Cortex of kidney (tissue), 1 donor: Measurements from ENCODE around the gene CNTNAP2.
"Not testable (repeated sequence)": the region's sequence is repeated elsewhere in the genome, so short reads cannot be mapped to it uniquely, and the experiment has no call there.

Experiments used
- DNase-seq: peaks from one replicate; lab custom pipeline; 2025; lab: John Stamatoyannopoulos, UW

Gene CNTNAP2

GRCh38 chr7:148442933-148443332 is 2326.3 kb downstream of the CNTNAP2 start:
- no peak for DNase-seq

GRCh38 chr7:148445260-148446044 is 2328.9 kb downstream of the CNTNAP2 start:
- DNase-seq, result no peak

DNA sequence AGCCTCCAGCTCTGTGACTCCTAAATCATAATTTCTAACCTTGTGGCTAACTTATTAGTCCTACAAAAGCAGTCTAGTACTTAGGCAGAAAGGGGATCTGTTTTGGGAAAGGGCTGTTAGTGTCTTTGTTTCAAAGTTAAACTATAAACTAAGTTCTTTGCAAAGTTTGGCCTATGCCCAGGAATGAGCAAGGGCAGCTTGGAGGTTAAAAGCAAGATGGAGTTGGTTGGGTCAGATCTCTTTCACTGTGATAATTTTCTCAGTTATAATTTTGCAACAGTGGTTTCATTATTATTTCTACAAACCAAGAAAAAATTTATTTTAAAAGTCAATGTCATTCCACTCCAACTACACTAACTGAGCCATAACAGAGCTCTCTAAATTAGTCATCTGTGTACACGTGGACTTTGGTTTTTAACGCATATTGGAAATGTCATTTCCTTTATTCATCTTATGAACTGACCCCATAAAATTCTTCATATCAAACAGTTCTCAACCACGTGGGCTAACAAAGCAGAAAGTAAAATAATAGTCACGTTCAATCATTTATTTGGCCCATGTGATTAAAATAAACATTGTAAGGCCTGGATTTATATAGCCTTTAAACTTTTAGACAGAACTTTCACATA is 2330.7 kb downstream of the CNTNAP2 start:
- DNase-seq, result no peak

GRCh38 chr7:148451526-148451925 is 2334.9 kb downstream of the CNTNAP2 start:
- DNase-seq, result not testable (repeated sequence)

DNA sequence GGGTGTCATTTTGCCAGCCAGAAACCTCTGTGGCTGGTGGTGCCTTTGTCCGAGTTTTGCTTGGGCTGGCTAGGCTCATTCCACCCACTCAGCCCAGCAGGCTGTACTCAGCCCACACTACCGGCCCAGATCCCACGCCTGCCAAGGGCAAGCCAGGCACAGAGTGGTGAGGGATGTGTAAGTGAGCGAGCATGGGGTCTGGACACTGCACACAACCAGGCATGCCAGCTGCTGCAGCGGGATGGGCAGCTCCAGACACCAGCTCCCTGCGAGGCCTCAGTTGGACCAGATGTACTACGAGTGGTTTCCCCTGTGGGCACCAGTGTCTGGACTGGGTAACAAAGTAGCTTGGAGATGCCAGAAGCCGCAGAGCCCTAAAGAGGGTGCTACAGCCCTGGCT is 2339.8 kb downstream of the CNTNAP2 start:
- DNase-seq, result no peak

GRCh38 chr7:148457310-148457921 is 2340.8 kb downstream of the CNTNAP2 start:
- no peak for DNase-seq

- DNase-seq, result no peak
Measured at GRCh38 chr7:148458263-148458662, 2341.7 kb downstream of the CNTNAP2 start.

- DNase-seq, result no peak
Measured at GRCh38 chr7:148461392-148462179, 2345.0 kb downstream of the CNTNAP2 start.

GRCh38 chr7:148462774-148463173 is 2346.2 kb downstream of the CNTNAP2 start:
- DNase-seq, result not testable (repeated sequence)

GRCh38 chr7:148463210-148463609 is 2346.6 kb downstream of the CNTNAP2 start:
- DNase-seq, result no peak

DNA sequence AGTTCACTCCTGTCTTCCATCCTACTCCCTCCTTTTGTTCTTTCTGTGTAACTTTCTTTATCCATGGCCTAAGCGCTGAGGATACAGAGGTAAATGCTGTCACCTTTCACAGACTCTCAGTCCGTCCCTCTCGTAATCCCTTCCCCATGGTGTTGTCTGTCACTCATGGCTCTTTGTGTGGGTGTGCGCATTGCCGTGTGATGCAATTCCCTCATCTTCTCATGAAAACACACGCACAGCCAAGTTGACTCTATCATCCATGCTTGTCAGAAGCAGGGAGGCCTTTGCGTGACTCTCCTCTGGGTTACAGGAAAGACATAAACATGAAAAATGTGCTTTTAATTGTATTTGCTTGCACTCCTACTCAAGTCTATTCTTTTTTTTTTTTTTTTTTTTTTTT is 2348.3 kb downstream of the CNTNAP2 start:
- no peak for DNase-seq

GRCh38 chr7:148465441-148465840 is 2348.8 kb downstream of the CNTNAP2 start:
- not testable (repeated sequence) for DNase-seq

GRCh38 chr7:148466120-148466519 is 2349.5 kb downstream of the CNTNAP2 start:
- no peak for DNase-seq

GRCh38 chr7:148468700-148469098 is 2352.1 kb downstream of the CNTNAP2 start:
- no peak for DNase-seq
